Ectodermal cell (in vitro differentiated cells): Measurements from ENCODE around the gene PAK5.

Source experiments
- H3K27ac ChIP-seq: 2 replicates; pipeline ENCODE4 v1.7.0; 2013; ENCODE audit warnings: mild to moderate bottlenecking, low read depth, low read length; ENCODE audit not compliant: insufficient read depth, poor library complexity, severe bottlenecking
- H3K27me3 ChIP-seq: 2 replicates; pipeline ENCODE4 v1.7.0; 2013; ENCODE audit warnings: mild to moderate bottlenecking, low read length; ENCODE audit not compliant: insufficient read depth, control insufficient read depth, poor library complexity, severe bottlenecking
- H3K36me3 ChIP-seq: one replicate; pipeline ENCODE4 v1.7.0; 2013; ENCODE audit warnings: low read length; ENCODE audit not compliant: control insufficient read depth, insufficient read depth
- H3K4me1 ChIP-seq: one replicate; pipeline ENCODE4 v1.7.0; 2013; ENCODE audit warnings: low read length; ENCODE audit not compliant: control insufficient read depth, insufficient read depth
- H3K4me3 ChIP-seq: 2 replicates; pipeline ENCODE4 v1.7.0; 2013; ENCODE audit warnings: low read depth, low read length, control low read depth; ENCODE audit not compliant: insufficient read depth
- H3K9me3 ChIP-seq: 2 replicates; pipeline ENCODE4 v1.7.0; 2013; ENCODE audit warnings: mild to moderate bottlenecking, low read length, moderate library complexity; ENCODE audit not compliant: control insufficient read depth
- WGBS, 2 experiments: methylation state at CpG; one replicate each; pipeline ENCODE4 v1.1.7; 2013; ENCODE audit warnings: missing lambda C conversion rate in 2 of 2; 5-methylcytosine and 5-hydroxymethylcytosine counted together

Gene PAK5

GRCh38 chr20:9613871-9614270 is 225.0 kb downstream of the PAK5 start:
- no peak overlapping the region for H3K4me3 ChIP-seq
- H3K4me1 ChIP-seq = no peaks in the 10 kb centered on the region
- H3K36me3 ChIP-seq = no peaks in the 10 kb centered on the region
- H3K27me3 ChIP-seq = no peaks in the 10 kb centered on the region
- H3K27ac ChIP-seq = no peak overlapping the region
- 91 to 93% methylated on average over 4 of the region's 4 CpGs for whole genome bisulfite sequencing, 2 experiments
- no peaks in the 10 kb centered on the region for H3K9me3 ChIP-seq

- no peaks in the 10 kb centered on the region for H3K9me3 ChIP-seq
- H3K36me3 ChIP-seq = no peaks in the 10 kb centered on the region
- H3K27ac ChIP-seq = no peak overlapping the region
- no peak overlapping the region for H3K4me3 ChIP-seq
- no peaks in the 10 kb centered on the region for H3K27me3 ChIP-seq
- H3K4me1 ChIP-seq = no peaks in the 10 kb centered on the region
- WGBS, 2 experiments = 92 to 95% methylated on average over 9 of the region's 9 CpGs
Observed at GRCh38 chr20:9611921-9612320, 227.0 kb downstream of the PAK5 start.

GRCh38 chr20:9610665-9611064 is 228.2 kb downstream of the PAK5 start:
- Histone ChIP-seq H3K4me1 (no peaks in the 10 kb centered on the region), H3K36me3 (no peaks in the 10 kb centered on the region), H3K9me3 (no peaks in the 10 kb centered on the region), H3K27ac (no peak overlapping the region), H3K27me3 (no peaks in the 10 kb centered on the region), H3K4me3 (no peak overlapping the region)
- 91 to 94% methylated on average over 7 of the region's 7 CpGs for whole genome bisulfite sequencing, 2 experiments

GRCh38 chr20:9609887-9610502 is 228.9 kb downstream of the PAK5 start:
- peaks cover 2% of the 10 kb centered on the region for H3K4me1 ChIP-seq
- no peaks in the 10 kb centered on the region for H3K27me3 ChIP-seq
- no peaks in the 10 kb centered on the region for H3K36me3 ChIP-seq
- no peak overlapping the region for H3K27ac ChIP-seq
- no peaks in the 10 kb centered on the region for H3K9me3 ChIP-seq
- 38 to 42% methylated on average over 5 to 7 of the region's 7 CpGs for WGBS, 2 experiments
- no peak overlapping the region for H3K4me3 ChIP-seq

GRCh38 chr20:9608639-9609340 is 230.1 kb downstream of the PAK5 start:
- no peak overlapping the region for H3K27ac ChIP-seq
- peaks cover 13% of the 10 kb centered on the region for H3K4me1 ChIP-seq
- no peak overlapping the region for H3K4me3 ChIP-seq
- no peaks in the 10 kb centered on the region for H3K9me3 ChIP-seq
- no peaks in the 10 kb centered on the region for H3K27me3 ChIP-seq
- WGBS, 2 experiments = 90 to 91% methylated on average over 5 of the region's 5 CpGs
- no peaks in the 10 kb centered on the region for H3K36me3 ChIP-seq

- Histone ChIP-seq H3K27me3 (no peaks in the 10 kb centered on the region), H3K4me1 (peaks cover 19% of the 10 kb centered on the region), H3K27ac (no peak overlapping the region), H3K36me3 (no peaks in the 10 kb centered on the region), H3K9me3 (no peaks in the 10 kb centered on the region), H3K4me3 (no peak overlapping the region)
- WGBS, 2 experiments = 81 to 91% methylated on average over 4 of the region's 4 CpGs
Observed at GRCh38 chr20:9602847-9603183, 236.1 kb downstream of the PAK5 start.

GRCh38 chr20:9600562-9600961 is 238.3 kb downstream of the PAK5 start:
- Histone ChIP-seq H3K27me3 (no peaks in the 10 kb centered on the region), H3K4me3 (no peak overlapping the region), H3K4me1 (peaks cover 19% of the 10 kb centered on the region), H3K36me3 (no peaks in the 10 kb centered on the region), H3K9me3 (no peaks in the 10 kb centered on the region), H3K27ac (no peak overlapping the region)
- 18 to 19% methylated on average over 1 of the region's 1 CpG for WGBS, 2 experiments

GRCh38 chr20:9597547-9597946 is 241.3 kb downstream of the PAK5 start:
- no peak overlapping the region for H3K4me3 ChIP-seq
- no peaks in the 10 kb centered on the region for H3K27me3 ChIP-seq
- no peak overlapping the region for H3K27ac ChIP-seq
- 91 to 94% methylated on average over 4 of the region's 4 CpGs for WGBS, 2 experiments
- no peaks in the 10 kb centered on the region for H3K9me3 ChIP-seq
- H3K36me3 ChIP-seq = no peaks in the 10 kb centered on the region
- H3K4me1 ChIP-seq = peaks cover 7% of the 10 kb centered on the region

GRCh38 chr20:9595763-9596162 is 243.1 kb downstream of the PAK5 start:
- Histone ChIP-seq H3K4me1 (peaks cover 2% of the 10 kb centered on the region), H3K27me3 (no peaks in the 10 kb centered on the region), H3K27ac (no peak overlapping the region), H3K36me3 (no peaks in the 10 kb centered on the region), H3K4me3 (no peak overlapping the region), H3K9me3 (no peaks in the 10 kb centered on the region)
- 89 to 95% methylated on average over 1 of the region's 1 CpG for WGBS, 2 experiments

- Histone ChIP-seq H3K9me3 (no peaks in the 10 kb centered on the region), H3K36me3 (no peaks in the 10 kb centered on the region), H3K27me3 (no peaks in the 10 kb centered on the region), H3K4me1 (no peaks in the 10 kb centered on the region), H3K4me3 (no peak overlapping the region), H3K27ac (no peak overlapping the region)
- WGBS, 2 experiments = 91 to 94% methylated on average over 1 of the region's 1 CpG
Observed at GRCh38 chr20:9594284-9594875, 244.5 kb downstream of the PAK5 start.
